Hepatocyte (in vitro differentiated cells): Measurements from ENCODE around the gene KIF5A.

ENCODE experiments used
- CTCF ChIP-seq: fragments of 200-600 bp; sonication (generic); IDR thresholded peaks from 2 replicates; pipeline ENCODE4 v1.5.1; 2016; ENCODE audit warnings: antibody characterized with exemption, mild to moderate bottlenecking; ENCODE audit not compliant: poor library complexity
- EZH2 ChIP-seq: fragments of 200-600 bp; sonication (generic); IDR thresholded peaks from 2 replicates; pipeline ENCODE4 v1.6.1; 2016; ENCODE audit warnings: antibody characterized with exemption, mild to moderate bottlenecking, borderline replicate concordance

- no peak for TF ChIP-seq CTCF
- no peak for TF ChIP-seq EZH2
These were observed 29.6 kb upstream of the KIF5A start, which contains the start of gene DDIT3 for GRCh38 chr12:57520053-57520818.
